ES-I3 (cell line): Measurements from ENCODE around the gene CYP4F2.
"Not testable (repeated sequence)": the region's sequence is repeated elsewhere in the genome, so short reads cannot be mapped to it uniquely, and the experiment has no call there.

ENCODE experiments used
- H3K36me3 ChIP-seq: 2 replicates; pipeline ENCODE4 v1.6.1; 2013; ENCODE audit warnings: mild to moderate bottlenecking, low read length, control low read depth, moderate library complexity; ENCODE audit not compliant: insufficient read depth
- H3K4me1 ChIP-seq: 2 replicates; pipeline ENCODE4 v1.6.1; 2013; ENCODE audit warnings: mild to moderate bottlenecking, control low read depth, low read length; ENCODE audit not compliant: insufficient read depth
- H3K9ac ChIP-seq: 2 replicates; pipeline ENCODE4 v1.6.1; 2013; ENCODE audit warnings: low read depth, mild to moderate bottlenecking, low read length, moderate library complexity
- H3K9me3 ChIP-seq: 2 replicates; pipeline ENCODE4 v1.6.1; 2013; ENCODE audit warnings: mild to moderate bottlenecking, low read length, moderate library complexity; ENCODE audit not compliant: control insufficient read depth, insufficient read depth

Gene CYP4F2

DNA sequence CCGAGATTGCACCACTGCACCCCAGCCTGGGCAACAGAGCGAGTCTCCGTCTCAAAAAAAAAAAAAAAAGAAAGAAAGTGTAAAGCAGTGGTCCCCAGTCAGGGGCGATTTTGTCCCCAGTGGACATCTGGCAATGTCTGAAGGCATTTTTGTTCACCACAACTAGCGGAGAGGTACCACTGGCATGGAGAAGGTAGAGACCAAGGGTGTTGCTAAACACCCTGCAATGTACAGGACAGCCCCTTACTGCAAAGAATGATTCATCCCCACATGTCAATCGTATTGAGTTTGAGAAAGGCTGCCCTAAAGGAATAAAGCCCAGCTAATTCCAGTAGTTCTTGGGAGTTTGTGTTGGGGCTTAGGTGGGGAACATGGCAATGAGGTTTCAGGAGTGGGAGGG is 38.7 kb downstream of the CYP4F2 start:
- H3K9me3 ChIP-seq = no peaks in the 10 kb centered on the region
- H3K9ac ChIP-seq = no peak overlapping the region
- peaks cover 4% of the 10 kb centered on the region; the same call in 1 of the 2 replicates for H3K4me1 ChIP-seq
- no peaks in the 10 kb centered on the region for H3K36me3 ChIP-seq

- H3K9ac ChIP-seq = no peak overlapping the region
- no peaks in the 10 kb centered on the region; the same call in 1 of the 2 replicates for H3K9me3 ChIP-seq
- no peaks in the 10 kb centered on the region for H3K4me1 ChIP-seq
- no peaks in the 10 kb centered on the region for H3K36me3 ChIP-seq
Measured at GRCh38 chr19:15850385-15850784, 47.5 kb downstream of the CYP4F2 start.

- Histone ChIP-seq H3K4me1 (no peaks in the 10 kb centered on the region), H3K9ac (no peak overlapping the region), H3K36me3 (no peaks in the 10 kb centered on the region), H3K9me3 (no peaks in the 10 kb centered on the region)
Measured at GRCh38 chr19:15846923-15847322, 51.0 kb downstream of the CYP4F2 start.

GRCh38 chr19:15843894-15844222 is 54.0 kb downstream of the CYP4F2 start:
- not testable (repeated sequence) for H3K9ac ChIP-seq, H3K9me3 ChIP-seq, H3K4me1 ChIP-seq, H3K36me3 ChIP-seq

- Histone ChIP-seq H3K36me3 (no peaks in the 10 kb centered on the region), H3K4me1 (peaks cover 4% of the 10 kb centered on the region), H3K9ac (no peak overlapping the region), H3K9me3 (no peaks in the 10 kb centered on the region)
Measured at GRCh38 chr19:15843203-15843893, 54.5 kb downstream of the CYP4F2 start.

DNA sequence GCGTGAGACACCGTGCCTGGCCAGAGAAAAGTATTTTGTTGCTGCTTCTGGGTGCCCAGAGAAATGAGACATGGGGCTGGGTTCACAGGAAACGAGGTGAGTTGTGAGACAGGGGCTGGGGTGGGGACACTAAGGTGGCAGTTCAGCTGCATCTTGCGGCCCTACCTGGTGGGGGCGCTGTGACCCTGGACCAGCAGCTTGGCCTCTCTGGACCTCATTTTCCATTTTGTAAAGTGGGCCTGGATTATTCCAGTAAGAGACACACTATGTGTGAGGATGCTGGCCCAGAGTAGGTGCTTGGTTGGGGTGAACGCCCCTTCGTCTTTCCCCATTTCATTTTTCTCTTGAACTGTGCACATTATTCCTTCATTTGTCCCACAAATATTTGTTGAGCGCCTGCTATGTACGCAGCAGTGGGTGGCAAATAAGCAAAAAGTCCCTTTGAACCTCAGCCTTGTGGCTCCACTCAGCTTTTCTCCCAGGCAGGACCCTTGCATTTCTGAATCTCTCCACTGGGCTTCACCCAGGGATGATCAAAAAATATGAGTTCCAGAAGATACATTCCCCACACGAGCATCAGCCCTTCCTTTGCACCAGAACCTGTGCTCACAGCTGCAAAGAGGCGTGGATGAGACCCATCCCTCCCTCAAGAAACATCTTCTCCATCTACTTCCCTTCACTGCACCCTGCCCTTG is 55.9 kb downstream of the CYP4F2 start:
- peaks cover 10% of the 10 kb centered on the region for H3K4me1 ChIP-seq
- H3K9ac ChIP-seq = no peak overlapping the region
- no peaks in the 10 kb centered on the region for H3K36me3 ChIP-seq
- H3K9me3 ChIP-seq = no peaks in the 10 kb centered on the region

DNA sequence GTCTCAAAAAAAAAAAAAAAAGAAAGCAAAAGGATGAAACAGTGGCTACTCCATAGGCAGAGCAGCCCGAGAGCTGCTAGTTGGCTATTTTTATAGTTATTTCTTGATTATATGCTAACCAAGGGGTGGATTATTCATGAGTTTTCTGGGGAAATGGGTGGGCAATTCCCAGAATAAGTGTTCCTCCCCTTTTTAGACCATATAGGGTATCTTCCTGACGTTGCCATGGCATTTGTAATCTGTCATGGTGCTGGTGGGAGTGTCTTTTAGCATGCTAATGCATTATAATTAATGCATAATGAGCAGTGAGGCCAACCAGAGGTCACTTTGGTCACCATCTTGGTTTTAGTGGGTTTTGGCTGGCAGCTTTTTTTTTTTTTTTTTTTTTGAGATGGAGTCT is 57.0 kb downstream of the CYP4F2 start:
- Histone ChIP-seq H3K4me1 (peaks cover 10% of the 10 kb centered on the region), H3K36me3 (no peaks in the 10 kb centered on the region), H3K9me3 (no peaks in the 10 kb centered on the region), H3K9ac (no peak overlapping the region)

DNA sequence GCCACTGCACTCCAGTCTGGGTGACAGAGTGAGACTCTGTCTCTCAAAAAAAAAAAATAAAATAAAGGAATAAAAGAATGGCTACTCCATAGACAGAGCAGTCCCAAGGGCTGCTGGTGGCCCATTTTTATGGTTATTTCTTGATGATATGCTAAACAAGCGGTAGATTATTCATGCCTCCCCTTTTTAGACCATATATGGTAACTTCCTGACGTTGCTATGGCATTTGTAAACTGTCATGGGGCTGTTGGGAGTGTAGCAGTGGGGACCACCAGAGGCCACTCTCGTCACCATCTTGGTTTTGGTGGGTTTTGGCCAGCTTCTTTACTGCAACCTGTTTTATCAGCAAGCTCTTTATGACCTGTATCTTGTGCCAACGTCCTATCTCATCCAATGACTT is 58.0 kb downstream of the CYP4F2 start:
- H3K4me1 ChIP-seq, H3K36me3 ChIP-seq, H3K9me3 ChIP-seq: not testable (repeated sequence)

GRCh38 chr19:15838351-15838750 is 59.5 kb downstream of the CYP4F2 start:
- Histone ChIP-seq H3K9ac (no peak overlapping the region), H3K4me1 (peaks cover 10% of the 10 kb centered on the region), H3K36me3 (no peaks in the 10 kb centered on the region), H3K9me3 (no peaks in the 10 kb centered on the region)

More for the DNA sequence above, 58.0 kb downstream of the CYP4F2 start:
- not testable (repeated sequence) for H3K9ac ChIP-seq

DNA sequence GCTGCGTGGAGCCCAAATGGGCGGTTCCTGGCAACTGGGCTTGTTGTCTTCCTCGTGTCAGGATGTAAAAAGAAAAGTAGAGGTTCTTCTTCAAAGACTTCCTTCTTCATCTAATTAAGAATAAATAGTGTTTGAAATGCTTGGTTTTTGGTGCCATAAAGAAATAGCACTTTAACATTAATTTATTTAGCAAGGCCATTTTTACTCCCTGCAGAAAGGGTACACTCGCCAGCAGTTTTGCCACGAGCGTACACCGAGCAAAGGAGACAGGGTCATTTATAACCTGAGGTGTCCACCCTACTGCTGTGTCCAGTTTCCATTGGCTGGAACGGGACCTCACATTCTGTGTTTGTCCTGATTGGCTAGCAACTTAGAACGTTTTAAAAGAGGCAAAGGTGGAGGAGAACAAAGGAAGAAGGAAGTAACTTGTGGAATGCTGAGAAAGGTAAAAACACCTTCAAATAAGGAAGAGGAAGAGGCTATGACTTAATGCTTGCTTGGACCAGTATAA is 60.6 kb downstream of the CYP4F2 start:
- no peaks in the 10 kb centered on the region for H3K9me3 ChIP-seq
- peak overlapping the region; percentile 99 for H3K9ac ChIP-seq
- no peaks in the 10 kb centered on the region for H3K36me3 ChIP-seq
- H3K4me1 ChIP-seq = peaks cover 10% of the 10 kb centered on the region

- Histone ChIP-seq H3K9me3 (no peaks in the 10 kb centered on the region), H3K4me1 (peaks cover 10% of the 10 kb centered on the region), H3K9ac (peak overlapping the region; percentile 99), H3K36me3 (no peaks in the 10 kb centered on the region)
Measured at GRCh38 chr19:15836330-15837220, 61.3 kb downstream of the CYP4F2 start.

- peak overlapping the region; percentile 99 for H3K9ac ChIP-seq
- not testable (repeated sequence) for H3K9me3 ChIP-seq, H3K4me1 ChIP-seq, H3K36me3 ChIP-seq
Measured at GRCh38 chr19:15835565-15836329, 62.1 kb downstream of the CYP4F2 start.

- H3K9me3 ChIP-seq, H3K36me3 ChIP-seq: not testable (repeated sequence)
Measured at GRCh38 chr19:15834232-15834631, 63.6 kb downstream of the CYP4F2 start.

GRCh38 chr19:15831626-15832025 is 66.2 kb downstream of the CYP4F2 start:
- peaks cover 3% of the 10 kb centered on the region; the same call in 1 of the 2 replicates for H3K4me1 ChIP-seq
- no peaks in the 10 kb centered on the region for H3K9me3 ChIP-seq
- no peaks in the 10 kb centered on the region for H3K36me3 ChIP-seq
- no peak overlapping the region for H3K9ac ChIP-seq

More at GRCh38 chr19:15834232-15834631, 63.6 kb downstream of the CYP4F2 start:
- not testable (repeated sequence) for H3K9ac ChIP-seq, H3K4me1 ChIP-seq
